Activated CD8-positive, alpha-beta T cell treated with anti-CD3 and anti-CD28 coated beads for 36 hours (primary cell): ENCODE results near the gene MN1. TPM values are rescaled to one million over a fixed set of nuclear protein-coding genes. Genes with fewer than 3 reads are reported as not detected.

Source experiments
- ATAC-seq: fragments of 200-7000 bp; cut with Tn5 transposase; one replicate; pipeline ENCODE4 v1.10.0; 2021; ENCODE audit warnings: mild to moderate bottlenecking, moderate library complexity
- CTCF ChIA-PET: fragments of 350-600 bp; sonication (Branson Sonifier 250); formaldehyde crosslinking; loops from one replicate; lab custom pipeline; 2021; ENCODE audit warnings: antibody characterized with exemption; lab: Charles Lee
- POLR2A ChIA-PET: fragments of 350-600 bp; sonication (Branson Sonifier 250); formaldehyde crosslinking; loops from one replicate; lab custom pipeline; 2021; ENCODE audit warnings: antibody characterized with exemption; lab: Charles Lee
- DNase-seq: peaks from one replicate; pipeline ENCODE4 v3.0.0-alpha.2; 2020
- H3K27ac Mint-ChIP-seq: one replicate; pipeline ENCODE4 v1.8.0; 2021; ENCODE audit warnings: mild to moderate bottlenecking, mixed read lengths
- H3K27me3 Mint-ChIP-seq: one replicate; pipeline ENCODE4 v1.8.0; 2021; ENCODE audit warnings: mixed read lengths
- H3K36me3 Mint-ChIP-seq: one replicate; pipeline ENCODE4 v1.8.0; 2021; ENCODE audit warnings: low read depth, mixed read lengths
- H3K4me1 Mint-ChIP-seq: one replicate; pipeline ENCODE4 v1.8.0; 2021; ENCODE audit warnings: low read depth, mixed read lengths
- H3K4me3 Mint-ChIP-seq: one replicate; pipeline ENCODE4 v1.8.0; 2021; ENCODE audit warnings: mild to moderate bottlenecking, moderate library complexity, mixed read lengths
- H3K9me3 Mint-ChIP-seq: one replicate; pipeline ENCODE4 v1.8.0; 2021; ENCODE audit warnings: mixed read lengths
- CTCF ChIP-seq: fragments of 200-600 bp; IDR thresholded peaks from one replicate; pipeline ENCODE4 v1.8.0; 2022; ENCODE audit warnings: antibody characterized with exemption, mild to moderate bottlenecking
- intact Hi-C: fragments of 100-400 bp; cut with micrococcal nuclease; formaldehyde crosslinking; loops from one replicate; pipeline ENCODE4 v1.10.0; 2022
- total RNA-seq, 2 experiments: library from RNA; stranded (reverse); gene quantifications; one replicate each; pipeline ENCODE4 v1.2.3, GENCODE V29; 2021

Gene MN1
- total RNA-seq, 2 experiments from 2014 or later = 0.11 to 0.16 TPM

GRCh38 chr22:27842669-27843431 lies 41.3 kb upstream of the MN1 start:
- CTCF ChIA-PET = interaction anchor here (1.1 kb wide), 1 partner anchor 9 kb away, joined by 3 read pairs; no protein-coding TSS in a partner anchor
- Mint-ChIP-seq H3K9me3 (no peaks in the 10 kb centered on the region), H3K4me3 (no peak overlapping the region), H3K36me3 (peaks cover 20% of the 10 kb centered on the region), H3K27ac (no peak overlapping the region), H3K4me1 (no peaks in the 10 kb centered on the region), H3K27me3 (no peaks in the 10 kb centered on the region)
- DNase-seq (no peak), ATAC-seq (no peak)
- POLR2A ChIA-PET = no interaction called here
- intact Hi-C loops = no loop called here
- TF ChIP-seq CTCF = no peak

- Mint-ChIP-seq H3K36me3 (peaks cover 16% of the 10 kb centered on the region), H3K4me1 (no peaks in the 10 kb centered on the region), H3K27me3 (no peaks in the 10 kb centered on the region), H3K27ac (no peak overlapping the region), H3K4me3 (no peak overlapping the region), H3K9me3 (no peaks in the 10 kb centered on the region)
- CTCF ChIA-PET = no interaction called here
- POLR2A ChIA-PET = no interaction called here
- intact Hi-C loops = no loop called here
- TF ChIP-seq CTCF = no peak
- DNase-seq (no peak), ATAC-seq (no peak)
Observed at GRCh38 chr22:27842201-27842600, 40.6 kb upstream of the MN1 start.

GRCh38 chr22:27840436-27840835 lies 38.9 kb upstream of the MN1 start:
- no peak for TF ChIP-seq CTCF
- Mint-ChIP-seq H3K4me1 (no peaks in the 10 kb centered on the region), H3K27me3 (no peaks in the 10 kb centered on the region), H3K36me3 (peaks cover 14% of the 10 kb centered on the region), H3K9me3 (no peaks in the 10 kb centered on the region), H3K4me3 (no peak overlapping the region), H3K27ac (no peak overlapping the region)
- DNase-seq = no peak
- CTCF ChIA-PET = no interaction called here
- no peak for ATAC-seq
- POLR2A ChIA-PET = interaction anchor here (1.2 kb wide), 1 partner anchor 16 kb away, joined by 3 read pairs; no protein-coding TSS in a partner anchor
- intact Hi-C loops = no loop called here

DNA sequence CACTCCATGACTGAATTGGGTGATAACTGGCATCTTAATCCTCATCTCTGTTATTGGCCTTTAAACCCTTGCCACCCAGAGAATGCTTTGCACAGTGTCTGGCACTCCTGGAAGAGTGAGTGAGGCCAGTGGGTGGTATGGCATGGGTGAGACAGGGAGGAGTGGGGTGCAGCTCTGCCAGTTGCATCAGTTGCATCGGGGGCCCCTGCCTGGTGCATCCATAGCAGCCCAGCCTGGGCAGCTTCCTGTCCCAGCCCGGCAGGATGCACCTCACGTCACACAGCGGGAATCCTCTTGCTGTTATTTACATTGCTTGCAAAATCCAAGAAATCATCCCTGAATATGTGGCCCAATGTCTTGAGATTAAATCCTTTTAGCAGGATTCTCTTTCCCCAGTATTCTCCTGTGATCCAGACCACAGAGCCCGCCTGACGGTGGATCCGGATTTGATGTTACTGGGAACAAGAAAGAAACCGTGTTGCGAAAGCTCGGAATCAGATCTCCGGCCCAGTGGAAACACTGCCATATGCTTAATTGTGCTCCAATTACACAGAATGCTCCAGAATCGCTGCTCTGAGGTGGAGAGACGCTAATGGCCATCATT lies 37.6 kb upstream of the MN1 start:
- H3K9me3 Mint-ChIP-seq = no peaks in the 10 kb centered on the region
- H3K27ac Mint-ChIP-seq = no peak overlapping the region
- ATAC-seq = no peak
- H3K27me3 Mint-ChIP-seq = no peaks in the 10 kb centered on the region
- H3K4me1 Mint-ChIP-seq = no peaks in the 10 kb centered on the region
- H3K4me3 Mint-ChIP-seq = no peak overlapping the region
- intact Hi-C loops = no loop called here
- ChIA-PET CTCF (no interaction called here), POLR2A (no interaction called here)
- TF ChIP-seq CTCF = no peak
- H3K36me3 Mint-ChIP-seq = peaks cover 11% of the 10 kb centered on the region
- DNase-seq = no peak

GRCh38 chr22:27836181-27836580 lies 34.6 kb upstream of the MN1 start:
- Mint-ChIP-seq H3K27ac (no peak overlapping the region), H3K9me3 (no peaks in the 10 kb centered on the region), H3K4me1 (peaks cover 14% of the 10 kb centered on the region), H3K36me3 (peaks cover 4% of the 10 kb centered on the region), H3K4me3 (no peak overlapping the region), H3K27me3 (no peaks in the 10 kb centered on the region)
- POLR2A ChIA-PET = no interaction called here
- TF ChIP-seq CTCF = no peak
- CTCF ChIA-PET = no interaction called here
- intact Hi-C loops = no loop called here
- no peak for DNase-seq
- ATAC-seq = no peak
